B cell (primary cell): ENCODE data around the gene COG5. TPM values are rescaled to one million over a fixed set of nuclear protein-coding genes. Genes with fewer than 3 reads are reported as not detected.

ENCODE experiments used
- ATAC-seq: fragments of 200-7000 bp; cut with Tn5 transposase; one replicate; pipeline ENCODE4 v1.10.0; 2021; ENCODE audit warnings: low read depth, mild to moderate bottlenecking, moderate number of reproducible peaks, moderate library complexity
- CTCF ChIA-PET: fragments of 350-600 bp; sonication (Branson Sonifier 250); formaldehyde crosslinking; loops from one replicate; lab custom pipeline; 2021; ENCODE audit warnings: antibody characterized with exemption, inconsistent platforms; lab: Charles Lee
- POLR2A ChIA-PET: fragments of 350-600 bp; sonication (Branson Sonifier 250); formaldehyde crosslinking; loops from one replicate; lab custom pipeline; 2021; ENCODE audit warnings: antibody characterized with exemption; lab: Charles Lee
- DNase-seq: peaks from one replicate; pipeline ENCODE4 v3.0.0; 2013
- H2AFZ ChIP-seq: 2 replicates; pipeline ENCODE4 v1.6.1; 2012; ENCODE audit warnings: mild to moderate bottlenecking, low read depth, low read length; ENCODE audit not compliant: insufficient read depth, poor library complexity, severe bottlenecking
- H3K27ac ChIP-seq, 2 donors: 1 replicate in 1 of 2; 2 replicates in 1 of 2; pipeline ENCODE4 v1.5.1; 2012 to 2013; ENCODE audit warnings: low read length in 2 of 2, mild to moderate bottlenecking in 2 of 2, moderate library complexity in 1 of 2
- H3K27me3 ChIP-seq, 4 experiments: fragments of 200-600 bp in 1 of 4; sonication (generic) in 1 of 4; replicated peaks in 1 of 4; 1 replicate in 2 of 4; 2 replicates in 2 of 4; pipeline versions ENCODE4 v1.6.1 to v1.7.0; 2013 to 2016; ENCODE audit warnings: low read length in 3 of 4, mild to moderate bottlenecking in 2 of 4, mixed read lengths in 1 of 4, moderate library complexity in 1 of 4; ENCODE audit not compliant: insufficient read depth in 4 of 4, control insufficient read depth in 3 of 4; ENCODE audit errors: control extremely low read depth in 1 of 4
- H3K36me3 ChIP-seq, 2 experiments: replicated peaks in 1 of 2; 1 replicate in 1 of 2; 2 replicates in 1 of 2; pipeline versions ENCODE4 v1.6.1 to v1.7.1; 2013; ENCODE audit warnings: low read length in 1 of 2; ENCODE audit not compliant: insufficient read depth in 2 of 2, control insufficient read depth in 1 of 2; ENCODE audit errors: control extremely low read depth in 1 of 2, extremely low read depth in 1 of 2
- H3K4me1 ChIP-seq, 2 donors: fragments of 200-600 bp in 1 of 2; sonication (generic) in 1 of 2; 1 replicate in 1 of 2; 2 replicates in 1 of 2; pipeline versions ENCODE4 v1.5.1 to v1.6.1; 2013 to 2017; ENCODE audit warnings: low read length in 2 of 2; ENCODE audit not compliant: control insufficient read depth in 2 of 2, insufficient read depth in 2 of 2
- H3K4me2 ChIP-seq: replicated peaks from 2 replicates; pipeline ENCODE3; 2012; ENCODE audit warnings: mild to moderate bottlenecking, low read depth, low read length; ENCODE audit not compliant: poor library complexity, severe bottlenecking
- H3K4me3 ChIP-seq, 5 experiments: fragments of 200-600 bp in 1 of 5; sonication (generic) in 1 of 5; 1 replicate in 3 of 5; 2 replicates in 2 of 5; pipeline versions ENCODE4 v1.5.1 to v1.7.0; 2011 to 2016; ENCODE audit warnings: low read length in 4 of 5, mild to moderate bottlenecking in 4 of 5, low read depth in 2 of 5, control low read depth in 1 of 5, moderate library complexity in 1 of 5; ENCODE audit not compliant: insufficient read depth in 1 of 5; ENCODE audit errors: control extremely low read depth in 1 of 5, extremely low read depth in 1 of 5
- H3K79me2 ChIP-seq: fragments of 200-600 bp; sonication (generic); one replicate; pipeline ENCODE4 v1.6.0; 2016; ENCODE audit warnings: low read length; ENCODE audit not compliant: control insufficient read depth, insufficient read depth
- H3K9ac ChIP-seq: fragments of 200-600 bp; sonication (generic); 2 replicates; pipeline ENCODE4 v1.6.1; 2017; ENCODE audit warnings: mild to moderate bottlenecking, low read length, moderate library complexity
- H3K9me3 ChIP-seq, 3 donors: one replicate each; pipeline versions ENCODE4 v1.6.1 to v1.7.1; 2013; ENCODE audit warnings: low read length in 2 of 3; ENCODE audit not compliant: control insufficient read depth in 2 of 3, insufficient read depth in 1 of 3; ENCODE audit errors: control extremely low read depth in 1 of 3
- H4K20me1 ChIP-seq: 2 replicates; pipeline ENCODE4 v1.6.0; 2012; ENCODE audit warnings: mild to moderate bottlenecking, low read length; ENCODE audit not compliant: insufficient read depth, control insufficient read depth, poor library complexity, severe bottlenecking
- H3K27ac Mint-ChIP-seq: one replicate; pipeline ENCODE4 v1.8.0; 2021; ENCODE audit warnings: mixed read lengths
- H3K27me3 Mint-ChIP-seq: one replicate; pipeline ENCODE4 v1.8.0; 2021; ENCODE audit warnings: mixed read lengths
- H3K4me1 Mint-ChIP-seq: one replicate; pipeline ENCODE4 v1.8.0; 2021; ENCODE audit warnings: mixed read lengths
- H3K4me3 Mint-ChIP-seq: one replicate; pipeline ENCODE4 v1.8.0; 2021; ENCODE audit warnings: mixed read lengths
- H3K9me3 Mint-ChIP-seq: one replicate; pipeline ENCODE4 v1.8.0; 2022; ENCODE audit warnings: mixed read lengths; ENCODE audit not compliant: insufficient read depth
- EZH2 ChIP-seq: IDR thresholded peaks from 2 replicates; pipeline ENCODE4 v1.6.1; 2012; ENCODE audit warnings: borderline replicate concordance, low read depth, mild to moderate bottlenecking, moderate library complexity, low read length; ENCODE audit not compliant: insufficient read depth, poor library complexity, severe bottlenecking
- WGBS: methylation state at CpG from one replicate; pipeline ENCODE4 v1.1.5; 2013; ENCODE audit warnings: missing lambda C conversion rate; ENCODE audit not compliant: insufficient coverage; 5-methylcytosine and 5-hydroxymethylcytosine counted together
- intact Hi-C: fragments of 100-400 bp; cut with micrococcal nuclease; formaldehyde crosslinking; loops from one replicate; pipeline ENCODE4 v1.10.0; 2022
- polyA plus RNA-seq: library from polyadenylated mRNA; depleted of rRNA; stranded (reverse); fragments of >200 nt; gene quantifications from 2 replicates; pipeline ENCODE4 v1.2.3, GENCODE V29; 2012
- total RNA-seq, 2 donors: library from RNA; stranded (reverse); fragments of 120-200 nt in 1 of 2; gene quantifications; 1 replicate in 1 of 2; 2 replicates in 1 of 2; pipeline versions ENCODE4 v1.2.3 to v1.2.4, GENCODE V29; 2013 to 2022
- TF ChIP-seq, protein P1 (sequence below): fragments of 200-600 bp; IDR thresholded peaks from one replicate; pipeline ENCODE4 v1.8.0; 2022; ENCODE audit warnings: antibody characterized with exemption, mild to moderate bottlenecking

The COG5 gene
- total and polyA plus RNA-seq, 2 donors (not counting 1 experiment from before 2014, with no cell fraction given): 7.0 to 73.0 TPM

DNA sequence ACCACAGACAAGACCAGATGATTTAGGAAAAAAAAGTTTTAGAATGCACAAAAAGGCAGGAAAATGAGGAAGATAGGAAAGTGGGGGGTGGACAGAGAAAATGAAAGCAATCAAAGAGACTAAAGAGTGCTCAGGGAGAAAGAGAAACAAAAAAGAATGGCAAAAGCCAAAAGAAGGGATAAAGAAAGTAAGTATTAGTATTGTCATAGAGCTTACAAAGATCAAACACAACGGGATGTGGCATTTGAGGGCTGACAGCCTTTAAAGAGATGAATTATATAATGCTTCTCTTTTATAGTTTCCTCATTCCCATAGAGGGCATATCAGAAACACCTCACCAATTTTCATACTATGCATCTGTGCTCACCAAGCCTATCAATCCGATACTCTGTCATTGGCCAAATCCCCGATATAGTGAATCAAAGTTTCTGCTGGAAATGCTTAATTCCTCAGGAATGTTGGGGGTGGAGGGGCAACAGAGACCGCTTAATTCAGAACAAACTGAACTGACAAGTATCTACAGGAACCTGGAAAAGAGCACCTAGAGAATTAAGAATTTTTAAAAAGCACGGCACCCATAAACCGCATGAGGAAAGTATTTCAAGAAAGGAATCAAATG, 2.7 kb downstream of the COG5 start:
- H2AFZ ChIP-seq: no peak overlapping the region
- H3K79me2 ChIP-seq: peaks cover 79% of the 10 kb centered on the region
- ChIA-PET CTCF (interaction anchor here (1.4 kb wide), 1 partner anchor 19 kb away, joined by 4 read pairs; no protein-coding TSS in a partner anchor), POLR2A (no interaction called here)
- H3K4me1 Mint-ChIP-seq: peaks cover 49% of the 10 kb centered on the region
- peaks cover 4% of the 10 kb centered on the region for H4K20me1 ChIP-seq
- DNase-seq: peak; percentile 58
- H3K4me2 ChIP-seq: no peak overlapping the region
- no peaks in the 10 kb centered on the region for H3K9me3 ChIP-seq
- no peaks in the 10 kb centered on the region for H3K27me3 Mint-ChIP-seq
- no peak overlapping the region for H3K9ac ChIP-seq
- TF ChIP-seq, protein P1, sequence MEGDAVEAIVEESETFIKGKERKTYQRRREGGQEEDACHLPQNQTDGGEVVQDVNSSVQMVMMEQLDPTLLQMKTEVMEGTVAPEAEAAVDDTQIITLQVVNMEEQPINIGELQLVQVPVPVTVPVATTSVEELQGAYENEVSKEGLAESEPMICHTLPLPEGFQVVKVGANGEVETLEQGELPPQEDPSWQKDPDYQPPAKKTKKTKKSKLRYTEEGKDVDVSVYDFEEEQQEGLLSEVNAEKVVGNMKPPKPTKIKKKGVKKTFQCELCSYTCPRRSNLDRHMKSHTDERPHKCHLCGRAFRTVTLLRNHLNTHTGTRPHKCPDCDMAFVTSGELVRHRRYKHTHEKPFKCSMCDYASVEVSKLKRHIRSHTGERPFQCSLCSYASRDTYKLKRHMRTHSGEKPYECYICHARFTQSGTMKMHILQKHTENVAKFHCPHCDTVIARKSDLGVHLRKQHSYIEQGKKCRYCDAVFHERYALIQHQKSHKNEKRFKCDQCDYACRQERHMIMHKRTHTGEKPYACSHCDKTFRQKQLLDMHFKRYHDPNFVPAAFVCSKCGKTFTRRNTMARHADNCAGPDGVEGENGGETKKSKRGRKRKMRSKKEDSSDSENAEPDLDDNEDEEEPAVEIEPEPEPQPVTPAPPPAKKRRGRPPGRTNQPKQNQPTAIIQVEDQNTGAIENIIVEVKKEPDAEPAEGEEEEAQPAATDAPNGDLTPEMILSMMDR: no peak
- TF ChIP-seq EZH2: no peak
- H3K36me3 ChIP-seq: peaks cover 0 to 16% of the 10 kb centered on the region in 2 experiments
- ATAC-seq: no peak
- H3K27ac Mint-ChIP-seq: no peak overlapping the region
- peaks cover 18 to 23% of the 10 kb centered on the region in 2 donors for H3K4me1 ChIP-seq
- H3K9me3 Mint-ChIP-seq: no peaks in the 10 kb centered on the region
- peak overlapping the region; percentile 38 for H3K4me3 Mint-ChIP-seq
- no peak overlapping the region for H3K4me3 ChIP-seq
- intact Hi-C loops: loop anchor here (5.0 to 10.0 kb wide), 3 partner anchors 334 to 1011 kb away; partner anchors contain the start of genes DLD and HBP1
- no peaks in the 10 kb centered on the region for H3K27me3 ChIP-seq
- peak overlapping the region in 1 of 2 donors; percentile 56 for H3K27ac ChIP-seq
- WGBS: 80% methylated on average over 2 of the region's 6 CpGs

DNA sequence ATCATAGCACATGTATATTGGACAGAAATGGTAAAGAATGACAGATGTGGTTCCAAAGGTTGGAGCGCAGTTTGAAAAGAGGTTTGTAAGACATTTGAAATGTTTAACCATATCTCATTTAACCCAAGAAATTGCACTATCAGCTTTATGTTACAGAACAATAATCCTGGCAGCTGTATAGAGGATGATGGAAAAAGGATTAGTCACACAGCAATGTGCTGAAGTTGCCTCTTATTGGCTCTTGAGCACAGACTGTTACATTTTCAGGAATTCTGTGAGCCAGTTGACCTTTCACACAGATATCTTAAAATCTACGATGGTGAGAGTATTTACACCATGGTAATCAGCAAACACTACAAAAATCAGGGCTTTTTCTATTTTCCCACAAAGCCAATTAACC, 3.9 kb downstream of the COG5 start:
- intact Hi-C loops: loop anchor here (5.0 to 10.0 kb wide), 3 partner anchors 335 to 1012 kb away; partner anchors contain the start of genes DLD and HBP1
- TF ChIP-seq EZH2: no peak
- TF ChIP-seq, protein P1: no peak
- no CpG with 5 or more reads among the region's 2 CpGs for WGBS
- Histone ChIP-seq H3K27ac (no peak overlapping the region), H3K4me2 (no peak overlapping the region), H3K4me3 (no peak overlapping the region), H3K79me2 (peaks cover 80% of the 10 kb centered on the region), H3K9me3 (no peaks in the 10 kb centered on the region), H4K20me1 (peaks cover 4% of the 10 kb centered on the region), H3K36me3 (peaks cover 5 to 25% of the 10 kb centered on the region in 2 experiments), H3K4me1 (peaks cover 15 to 23% of the 10 kb centered on the region in 2 donors), H3K9ac (no peak overlapping the region), H3K27me3 (no peaks in the 10 kb centered on the region), H2AFZ (no peak overlapping the region)
- Mint-ChIP-seq H3K27me3 (no peaks in the 10 kb centered on the region), H3K9me3 (no peaks in the 10 kb centered on the region), H3K4me3 (no peak overlapping the region), H3K27ac (no peak overlapping the region), H3K4me1 (peaks cover 43% of the 10 kb centered on the region)
- DNase-seq (no peak), ATAC-seq (no peak)
- CTCF ChIA-PET: interaction anchor here (1.4 kb wide), 1 partner anchor 18 kb away, joined by 4 read pairs; no protein-coding TSS in a partner anchor
- POLR2A ChIA-PET: no interaction called here
